GM10248 (cell line): ENCODE data around the gene ATMIN.

Experiments
- CTCF ChIA-PET: fragments of 300-600 bp; sonication (Branson Sonifier 250); formaldehyde crosslinking; extraction: SDS; loops from one replicate; lab custom pipeline; 2021; ENCODE audit warnings: antibody characterized with exemption; lab: Yijun Ruan, JAX
- POLR2A ChIA-PET: fragments of 350-650 bp; sonication (Branson Sonifier 250); formaldehyde crosslinking; extraction: SDS; loops from one replicate; lab custom pipeline; 2020; ENCODE audit warnings: antibody characterized with exemption; lab: Yijun Ruan, JAX
- DNase-seq: peaks from one replicate; pipeline ENCODE4 v3.0.0; 2012; ENCODE audit errors: extremely low spot score
- TF ChIP-seq, protein P1 (sequence below): IDR thresholded peaks from 2 replicates; pipeline ENCODE4 v1.5.1; 2012; ENCODE audit warnings: mild to moderate bottlenecking, low read depth; ENCODE audit errors: extremely low read depth, missing control alignments, control extremely low read depth

Gene ATMIN

DNA sequence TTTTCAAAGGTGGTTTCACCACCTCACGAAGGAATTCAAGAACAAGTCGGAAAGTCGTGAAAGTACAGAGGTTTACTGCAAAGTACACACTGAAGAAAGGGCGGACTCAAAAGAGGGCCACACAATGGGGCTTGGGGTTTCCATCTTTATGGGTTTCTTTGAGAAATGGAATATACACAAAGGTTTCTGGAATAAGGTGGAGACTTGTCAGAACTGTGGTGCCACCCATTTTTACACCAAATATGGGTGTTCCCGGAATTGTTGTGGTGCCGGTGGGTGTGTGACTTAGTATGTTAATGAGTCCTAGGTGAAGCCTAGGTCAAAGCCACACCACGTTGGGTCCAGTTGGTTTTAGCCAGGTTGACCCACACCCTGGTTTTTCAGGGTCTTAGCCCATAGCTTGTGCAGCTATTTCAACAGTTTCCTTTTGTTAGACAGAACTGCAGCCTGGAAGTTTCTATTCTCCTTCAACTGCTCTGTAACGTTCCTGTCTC lies 61.1 kb downstream of the ATMIN start:
- DNase-seq = no peak
- POLR2A ChIA-PET = no interaction called here
- TF ChIP-seq, protein P1, sequence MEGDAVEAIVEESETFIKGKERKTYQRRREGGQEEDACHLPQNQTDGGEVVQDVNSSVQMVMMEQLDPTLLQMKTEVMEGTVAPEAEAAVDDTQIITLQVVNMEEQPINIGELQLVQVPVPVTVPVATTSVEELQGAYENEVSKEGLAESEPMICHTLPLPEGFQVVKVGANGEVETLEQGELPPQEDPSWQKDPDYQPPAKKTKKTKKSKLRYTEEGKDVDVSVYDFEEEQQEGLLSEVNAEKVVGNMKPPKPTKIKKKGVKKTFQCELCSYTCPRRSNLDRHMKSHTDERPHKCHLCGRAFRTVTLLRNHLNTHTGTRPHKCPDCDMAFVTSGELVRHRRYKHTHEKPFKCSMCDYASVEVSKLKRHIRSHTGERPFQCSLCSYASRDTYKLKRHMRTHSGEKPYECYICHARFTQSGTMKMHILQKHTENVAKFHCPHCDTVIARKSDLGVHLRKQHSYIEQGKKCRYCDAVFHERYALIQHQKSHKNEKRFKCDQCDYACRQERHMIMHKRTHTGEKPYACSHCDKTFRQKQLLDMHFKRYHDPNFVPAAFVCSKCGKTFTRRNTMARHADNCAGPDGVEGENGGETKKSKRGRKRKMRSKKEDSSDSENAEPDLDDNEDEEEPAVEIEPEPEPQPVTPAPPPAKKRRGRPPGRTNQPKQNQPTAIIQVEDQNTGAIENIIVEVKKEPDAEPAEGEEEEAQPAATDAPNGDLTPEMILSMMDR = no peak
- CTCF ChIA-PET = interaction anchor here (0.7 kb wide), 1 partner anchor 61 kb away, joined by 3 read pairs; the partner anchor contains the start of gene ATMIN
